Measurements from ENCODE around the gene POU2F3.

DNA sequence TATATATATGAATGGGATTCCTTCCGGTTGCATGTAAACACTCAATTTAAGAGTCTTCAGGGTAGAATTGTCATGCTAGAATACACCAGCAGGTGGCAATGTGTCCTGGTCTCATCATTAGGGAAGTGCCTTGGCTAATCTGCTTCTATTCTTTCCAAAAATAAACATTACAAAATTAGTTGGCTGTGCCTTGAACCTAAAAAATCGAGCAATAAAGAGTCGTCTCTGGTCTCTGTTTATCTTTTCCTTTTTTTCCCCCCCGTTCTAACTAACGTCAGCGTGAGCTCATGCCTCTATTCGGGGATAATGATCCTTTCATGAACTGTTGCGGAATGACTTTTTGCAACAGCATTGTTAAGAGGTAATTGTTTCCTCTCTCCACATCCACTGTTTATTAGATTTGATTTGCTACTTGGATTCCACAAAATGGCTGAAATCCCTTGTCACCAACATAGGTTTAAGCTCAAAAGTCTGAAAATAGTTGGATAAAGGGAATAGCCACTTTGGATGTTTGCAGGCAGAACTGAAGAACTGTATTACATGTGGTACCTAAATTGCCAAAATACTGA lies 95.0 kb downstream of the POU2F3 start:
- TF ChIP-seq TAF1 (IDR thresholded peaks at IDR 0.05; ENCODE audit: borderline replicate concordance, insufficient read depth, low read length) = no peak
- TF ChIP-seq, protein P1, sequence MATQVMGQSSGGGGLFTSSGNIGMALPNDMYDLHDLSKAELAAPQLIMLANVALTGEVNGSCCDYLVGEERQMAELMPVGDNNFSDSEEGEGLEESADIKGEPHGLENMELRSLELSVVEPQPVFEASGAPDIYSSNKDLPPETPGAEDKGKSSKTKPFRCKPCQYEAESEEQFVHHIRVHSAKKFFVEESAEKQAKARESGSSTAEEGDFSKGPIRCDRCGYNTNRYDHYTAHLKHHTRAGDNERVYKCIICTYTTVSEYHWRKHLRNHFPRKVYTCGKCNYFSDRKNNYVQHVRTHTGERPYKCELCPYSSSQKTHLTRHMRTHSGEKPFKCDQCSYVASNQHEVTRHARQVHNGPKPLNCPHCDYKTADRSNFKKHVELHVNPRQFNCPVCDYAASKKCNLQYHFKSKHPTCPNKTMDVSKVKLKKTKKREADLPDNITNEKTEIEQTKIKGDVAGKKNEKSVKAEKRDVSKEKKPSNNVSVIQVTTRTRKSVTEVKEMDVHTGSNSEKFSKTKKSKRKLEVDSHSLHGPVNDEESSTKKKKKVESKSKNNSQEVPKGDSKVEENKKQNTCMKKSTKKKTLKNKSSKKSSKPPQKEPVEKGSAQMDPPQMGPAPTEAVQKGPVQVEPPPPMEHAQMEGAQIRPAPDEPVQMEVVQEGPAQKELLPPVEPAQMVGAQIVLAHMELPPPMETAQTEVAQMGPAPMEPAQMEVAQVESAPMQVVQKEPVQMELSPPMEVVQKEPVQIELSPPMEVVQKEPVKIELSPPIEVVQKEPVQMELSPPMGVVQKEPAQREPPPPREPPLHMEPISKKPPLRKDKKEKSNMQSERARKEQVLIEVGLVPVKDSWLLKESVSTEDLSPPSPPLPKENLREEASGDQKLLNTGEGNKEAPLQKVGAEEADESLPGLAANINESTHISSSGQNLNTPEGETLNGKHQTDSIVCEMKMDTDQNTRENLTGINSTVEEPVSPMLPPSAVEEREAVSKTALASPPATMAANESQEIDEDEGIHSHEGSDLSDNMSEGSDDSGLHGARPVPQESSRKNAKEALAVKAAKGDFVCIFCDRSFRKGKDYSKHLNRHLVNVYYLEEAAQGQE (IDR thresholded peaks at IDR 0.05; ENCODE audit: insufficient read depth in 1 of 2, low read depth in 2 of 2, low read length in 2 of 2) = no peak
